ENCODE data around the gene DDB1. TPM values are rescaled to one million over a fixed set of nuclear protein-coding genes. Genes with fewer than 3 reads are reported as not detected.
A peak's percentile ranks its signal among the peaks of the same experiment; 100 is the strongest.

Gene DDB1
- total and polyA plus RNA-seq, 9 of the 15 experiments (the other 6 are each of a cell fraction or from before 2014, with no cell fraction given), result 172 to 361 (median 266) TPM

- no peaks in the 10 kb centered on the region for H3K9me1 ChIP-seq (ENCODE audit: control insufficient read depth, insufficient read depth, low read length)
- no peak overlapping the region for H3K4me2 ChIP-seq (ENCODE audit: insufficient read depth, low read length)
- FAIRE-seq (no peak), ATAC-seq (no peak), DNase-seq (ENCODE audit: extremely low read depth in 1 of 4, low spot score in 3 of 4) (no peak)
- no peak overlapping the region for H3K9ac ChIP-seq (ENCODE audit: insufficient read depth in 1 of 2, low read depth in 2 of 2, low read length in 2 of 2)
- peaks cover 0 to 25% of the 10 kb centered on the region in 2 experiments; a peak in 3 of 5 replicates for H3K4me1 ChIP-seq (replicated peaks in 1 of 2; ENCODE audit: control insufficient read depth in 2 of 2, insufficient read depth in 2 of 2, low read length in 2 of 2)
- H3K4me3 ChIP-seq, result no peak overlapping the region
- H3K27me3 ChIP-seq (ENCODE audit: control insufficient read depth in 2 of 2, insufficient read depth in 2 of 2, low read length in 2 of 2), result no peaks in the 10 kb centered on the region
- peaks cover 55% of the 10 kb centered on the region for H3K36me3 ChIP-seq (ENCODE audit: control insufficient read depth, insufficient read depth, low read length)
- TF ChIP-seq POLR2A (conservative IDR thresholded peaks at IDR 0.05) (peak; percentile 43), RAD51 (IDR thresholded peaks at IDR 0.05; ENCODE audit: borderline replicate concordance, low read depth) (no peak), CBFA2T2 (conservative IDR thresholded peaks at IDR 0.05) (no peak), ZNF239 (CRISPR knock-in tag; IDR thresholded peaks at IDR 0.05) (no peak)
- in situ Hi-C loops (cut with MboI), result no loop called here
- ChIA-PET POLR2A (interaction anchor here (0.6 to 4.0 kb wide), 6 partner anchors 12 to 96 kb away, joined by 3 to 25 read pairs (median 4); partner anchors contain the start of genes TMEM138 and TMEM216), CTCF (ENCODE audit: low intra/inter-chr PET ratio) (no interaction called here)
- no peaks in the 10 kb centered on the region for H3K79me2 ChIP-seq (ENCODE audit: control insufficient read depth, insufficient read depth, low read length)
- 42% methylated on average over 1 of the region's 1 CpG for WGBS (ENCODE audit: insufficient coverage, low coverage, missing lambda C conversion rate)
- no peaks in the 10 kb centered on the region for H4K20me1 ChIP-seq (replicated peaks; ENCODE audit: control insufficient read depth, insufficient read depth, low read length)
- no peak overlapping the region for H3K27ac ChIP-seq (ENCODE audit: extremely low read depth, low read depth, low read length)
- H2AFZ ChIP-seq (ENCODE audit: low read depth, low read length), result no peak overlapping the region
- intact Hi-C loops (cut with micrococcal nuclease), result no loop called here
- BruUV-seq (replicated peaks), result no TSS peak
- 0 out of 2 replicates have a peak, but pooled peaks cover 1% of the 10 kb centered on the region for H3K9me3 ChIP-seq (replicated peaks; ENCODE audit: control insufficient read depth, insufficient read depth, low read depth, low read length)
Measured at GRCh38 chr11:61297341-61297740, 35.6 kb downstream of the DDB1 start.

GRCh38 chr11:61295596-61295926, 37.3 kb downstream of the DDB1 start:
- no peaks in the 10 kb centered on the region for H3K79me2 ChIP-seq (ENCODE audit: control insufficient read depth, insufficient read depth, low read length)
- DNase-seq (ENCODE audit: extremely low read depth in 1 of 4, low spot score in 3 of 4), result no peak
- no peaks in the 10 kb centered on the region for H3K27me3 ChIP-seq (ENCODE audit: control insufficient read depth in 2 of 2, insufficient read depth in 2 of 2, low read length in 2 of 2)
- in situ Hi-C loops (cut with MboI), result no loop called here
- H3K4me3 ChIP-seq, result no peak overlapping the region
- H2AFZ ChIP-seq (ENCODE audit: low read depth, low read length), result no peak overlapping the region
- ATAC-seq, result no peak
- H3K4me2 ChIP-seq (ENCODE audit: insufficient read depth, low read length), result no peak overlapping the region
- no peaks in the 10 kb centered on the region for H3K9me1 ChIP-seq (ENCODE audit: control insufficient read depth, insufficient read depth, low read length)
- no peak overlapping the region for H3K27ac ChIP-seq (ENCODE audit: extremely low read depth, low read depth, low read length)
- no peaks in the 10 kb centered on the region for H4K20me1 ChIP-seq (replicated peaks; ENCODE audit: control insufficient read depth, insufficient read depth, low read length)
- WGBS (ENCODE audit: insufficient coverage, low coverage, missing lambda C conversion rate), result 92% methylated on average over 12 of the region's 12 CpGs
- ChIA-PET POLR2A (no interaction called here), CTCF (ENCODE audit: low intra/inter-chr PET ratio) (no interaction called here)
- peaks cover 38% of the 10 kb centered on the region for H3K36me3 ChIP-seq (ENCODE audit: control insufficient read depth, insufficient read depth, low read length)
- BruUV-seq (replicated peaks), result no TSS peak
- H3K9ac ChIP-seq (ENCODE audit: insufficient read depth in 1 of 2, low read depth in 2 of 2, low read length in 2 of 2), result peak overlapping the region in 1 of 2 experiments; percentile 15; a peak in 1 of 4 replicates
- FAIRE-seq, result no peak
- H3K4me1 ChIP-seq (replicated peaks in 1 of 2; ENCODE audit: control insufficient read depth in 2 of 2, insufficient read depth in 2 of 2, low read length in 2 of 2), result peaks cover 4 to 36% of the 10 kb centered on the region in 2 experiments; a peak in 4 of 5 replicates
- H3K9me3 ChIP-seq (replicated peaks; ENCODE audit: control insufficient read depth, insufficient read depth, low read depth, low read length), result 0 out of 2 replicates have a peak, but pooled peaks cover 1% of the 10 kb centered on the region
- intact Hi-C loops (cut with micrococcal nuclease), result no loop called here
- TF ChIP-seq, protein P1, sequence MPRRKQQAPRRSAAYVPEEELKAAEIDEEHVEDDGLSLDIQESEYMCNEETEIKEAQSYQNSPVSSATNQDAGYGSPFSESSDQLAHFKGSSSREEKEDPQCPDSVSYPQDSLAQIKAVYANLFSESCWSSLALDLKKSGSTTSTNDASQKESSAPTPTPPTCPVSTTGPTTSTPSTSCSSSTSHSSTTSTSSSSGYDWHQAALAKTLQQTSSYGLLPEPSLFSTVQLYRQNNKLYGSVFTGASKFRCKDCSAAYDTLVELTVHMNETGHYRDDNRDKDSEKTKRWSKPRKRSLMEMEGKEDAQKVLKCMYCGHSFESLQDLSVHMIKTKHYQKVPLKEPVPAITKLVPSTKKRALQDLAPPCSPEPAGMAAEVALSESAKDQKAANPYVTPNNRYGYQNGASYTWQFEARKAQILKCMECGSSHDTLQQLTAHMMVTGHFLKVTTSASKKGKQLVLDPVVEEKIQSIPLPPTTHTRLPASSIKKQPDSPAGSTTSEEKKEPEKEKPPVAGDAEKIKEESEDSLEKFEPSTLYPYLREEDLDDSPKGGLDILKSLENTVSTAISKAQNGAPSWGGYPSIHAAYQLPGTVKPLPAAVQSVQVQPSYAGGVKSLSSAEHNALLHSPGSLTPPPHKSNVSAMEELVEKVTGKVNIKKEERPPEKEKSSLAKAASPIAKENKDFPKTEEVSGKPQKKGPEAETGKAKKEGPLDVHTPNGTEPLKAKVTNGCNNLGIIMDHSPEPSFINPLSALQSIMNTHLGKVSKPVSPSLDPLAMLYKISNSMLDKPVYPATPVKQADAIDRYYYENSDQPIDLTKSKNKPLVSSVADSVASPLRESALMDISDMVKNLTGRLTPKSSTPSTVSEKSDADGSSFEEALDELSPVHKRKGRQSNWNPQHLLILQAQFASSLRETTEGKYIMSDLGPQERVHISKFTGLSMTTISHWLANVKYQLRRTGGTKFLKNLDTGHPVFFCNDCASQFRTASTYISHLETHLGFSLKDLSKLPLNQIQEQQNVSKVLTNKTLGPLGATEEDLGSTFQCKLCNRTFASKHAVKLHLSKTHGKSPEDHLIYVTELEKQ (CRISPR knock-in tag; IDR thresholded peaks at IDR 0.05), result no peak
- TF ChIP-seq, protein P2, sequence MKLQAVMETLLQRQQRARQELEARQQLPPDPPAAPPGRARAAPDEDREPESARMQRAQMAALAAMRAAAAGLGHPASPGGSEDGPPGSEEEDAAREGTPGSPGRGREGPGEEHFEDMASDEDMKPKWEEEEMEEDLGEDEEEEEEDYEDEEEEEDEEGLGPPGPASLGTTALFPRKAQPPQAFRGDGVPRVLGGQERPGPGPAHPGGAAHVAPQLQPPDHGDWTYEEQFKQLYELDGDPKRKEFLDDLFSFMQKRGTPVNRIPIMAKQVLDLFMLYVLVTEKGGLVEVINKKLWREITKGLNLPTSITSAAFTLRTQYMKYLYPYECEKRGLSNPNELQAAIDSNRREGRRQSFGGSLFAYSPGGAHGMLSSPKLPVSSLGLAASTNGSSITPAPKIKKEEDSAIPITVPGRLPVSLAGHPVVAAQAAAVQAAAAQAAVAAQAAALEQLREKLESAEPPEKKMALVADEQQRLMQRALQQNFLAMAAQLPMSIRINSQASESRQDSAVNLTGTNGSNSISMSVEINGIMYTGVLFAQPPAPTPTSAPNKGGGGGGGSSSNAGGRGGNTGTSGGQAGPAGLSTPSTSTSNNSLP (IDR thresholded peaks at IDR 0.05; ENCODE audit: borderline replicate concordance, low read depth, low read length), result no peak
- no peak for TF ChIP-seq ESRRB (CRISPR knock-in tag; IDR thresholded peaks at IDR 0.05; ENCODE audit: borderline replicate concordance)
- no peak for TF ChIP-seq ZNF707 (CRISPR knock-in tag; conservative IDR thresholded peaks at IDR 0.05)
- no peak for TF ChIP-seq E2F1 (CRISPR knock-in tag; IDR thresholded peaks at IDR 0.05)
- TF ChIP-seq POLR2G (IDR thresholded peaks at IDR 0.05; ENCODE audit: low read depth, low read length), result 0 out of 2 replicates have a peak, but pooled peaks have one; percentile 25
